HepG2 (cell line): Measurements from ENCODE around the gene SPIN1. TPM values are rescaled to one million over a fixed set of nuclear protein-coding genes. Genes with fewer than 3 reads are reported as not detected.

Experiments used
- AGO2 ChIP-seq: fragments of 200-400 bp; formaldehyde crosslinking; optimal IDR thresholded peaks from 2 replicates; pipeline ENCODE3; 2017; ENCODE audit warnings: mild to moderate bottlenecking, low read depth, low read length, moderate library complexity
- ETV5 ChIP-seq: IDR thresholded peaks from 2 replicates; pipeline ENCODE4 v1.6.1; 2018; ENCODE audit warnings: missing biosample characterization, missing genetic modification reagents, inconsistent platforms, borderline replicate concordance
- FOXP1 ChIP-seq, 2 experiments: fragments of 450-650 bp in 1 of 2; IDR thresholded peaks; 2 replicates each; pipeline ENCODE4 v1.6.1; 2017 to 2018; ENCODE audit warnings: antibody characterized with exemption in 1 of 2
- MXD1 ChIP-seq: sonication (generic); formaldehyde crosslinking; IDR thresholded peaks from 2 replicates; pipeline ENCODE4 v1.4.0; 2020; ENCODE audit warnings: mild to moderate bottlenecking, missing genetic modification reagents
- NFE2 ChIP-seq: sonication (generic); formaldehyde crosslinking; IDR thresholded peaks from 2 replicates; pipeline ENCODE4 v1.4.0; 2020; ENCODE audit warnings: missing genetic modification reagents
- REST ChIP-seq, 2 experiments: IDR thresholded peaks; 2 replicates each; pipeline ENCODE4 v1.6.1; 2011 to 2012; ENCODE audit warnings: low read length in 2 of 2, borderline replicate concordance in 1 of 2, low read depth in 1 of 2, mild to moderate bottlenecking in 1 of 2, moderate library complexity in 1 of 2
- SRY ChIP-seq: sonication (generic); formaldehyde crosslinking; IDR thresholded peaks from 2 replicates; pipeline ENCODE4 v1.8.0; 2022; ENCODE audit warnings: mild to moderate bottlenecking, missing genetic modification reagents
- ZKSCAN5 ChIP-seq: sonication (generic); formaldehyde crosslinking; IDR thresholded peaks from 2 replicates; pipeline ENCODE4 v1.5.1; 2020; ENCODE audit warnings: mild to moderate bottlenecking, missing genetic modification reagents
- ZNF3 ChIP-seq: IDR thresholded peaks from 2 replicates; pipeline ENCODE4 v1.7.0; 2017; ENCODE audit warnings: inconsistent platforms
- ZNF670 ChIP-seq: sonication (generic); formaldehyde crosslinking; IDR thresholded peaks from 2 replicates; pipeline ENCODE4 v1.8.0; 2022; ENCODE audit warnings: mild to moderate bottlenecking, missing genetic modification reagents, borderline replicate concordance
- ZNF879 ChIP-seq: sonication (generic); formaldehyde crosslinking; IDR thresholded peaks from 2 replicates; pipeline ENCODE4 v1.8.1; 2023; ENCODE audit warnings: missing genetic modification reagents
- polyA plus RNA-seq, 8 experiments: library from polyadenylated mRNA; depleted of rRNA in 3 of 8; stranded (reverse) in 7 of 8; unstranded in 1 of 8; fragments of >200 nt; fragmentation: Illumina TruSeq in 4 of 8; extraction: Trizol in 4 of 8; gene quantifications; 2 replicates each; pipeline versions ENCODE4 v1.2.1 to v1.2.3, GENCODE V29; 2011 to 2016; ENCODE audit warnings: low read depth in 4 of 8, missing spikeins in 1 of 8, mixed read lengths in 1 of 8; ENCODE audit not compliant: insufficient read depth in 1 of 8
- total RNA-seq, 5 experiments: library from RNA; depleted of rRNA; stranded (reverse); fragments of >200 nt; fragmentation: Illumina TruSeq; extraction: Trizol; gene quantifications; 2 replicates each; pipeline ENCODE4 v1.2.3, GENCODE V29; 2016; ENCODE audit warnings: low read depth in 1 of 5
- TF ChIP-seq, protein P1 (sequence below): sonication (generic); formaldehyde crosslinking; IDR thresholded peaks from 2 replicates; pipeline ENCODE4 v1.4.0; 2020; ENCODE audit warnings: missing genetic modification reagents, borderline replicate concordance
- TF ChIP-seq, protein P2 (sequence below): sonication (generic); formaldehyde crosslinking; IDR thresholded peaks from 2 replicates; pipeline ENCODE4 v1.5.0; 2020; ENCODE audit warnings: missing genetic modification reagents
- TF ChIP-seq, protein P3 (sequence below): sonication (generic); formaldehyde crosslinking; IDR thresholded peaks from 2 replicates; pipeline ENCODE4 v1.4.0; 2020; ENCODE audit warnings: missing genetic modification reagents, borderline replicate concordance

Gene SPIN1
- total and polyA plus RNA-seq, 2 of the 13 experiments (the other 11 are each of a cell fraction or from before 2014, with no cell fraction given): 20.0 to 24.3 TPM

- TF ChIP-seq, protein P1, sequence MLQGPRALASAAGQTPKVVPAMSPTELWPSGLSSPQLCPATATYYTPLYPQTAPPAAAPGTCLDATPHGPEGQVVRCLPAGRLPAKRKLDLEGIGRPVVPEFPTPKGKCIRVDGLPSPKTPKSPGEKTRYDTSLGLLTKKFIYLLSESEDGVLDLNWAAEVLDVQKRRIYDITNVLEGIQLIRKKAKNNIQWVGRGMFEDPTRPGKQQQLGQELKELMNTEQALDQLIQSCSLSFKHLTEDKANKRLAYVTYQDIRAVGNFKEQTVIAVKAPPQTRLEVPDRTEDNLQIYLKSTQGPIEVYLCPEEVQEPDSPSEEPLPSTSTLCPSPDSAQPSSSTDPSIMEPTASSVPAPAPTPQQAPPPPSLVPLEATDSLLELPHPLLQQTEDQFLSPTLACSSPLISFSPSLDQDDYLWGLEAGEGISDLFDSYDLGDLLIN (CRISPR knock-in tag): no peak
- TF ChIP-seq ETV5 (CRISPR knock-in tag) (no peak), NFE2 (CRISPR knock-in tag) (no peak), MXD1 (CRISPR knock-in tag) (no peak), AGO2 (no peak), ZNF670 (CRISPR knock-in tag) (no peak), ZNF3 (CRISPR knock-in tag) (no peak), REST (IDR thresholded peaks at IDR 0.05; ENCODE audit: borderline replicate concordance in 1 of 2, low read depth in 1 of 2, low read length in 2 of 2) (no peak), SRY (CRISPR knock-in tag) (0 out of 2 replicates have a peak, but pooled peaks have one; percentile 60), FOXP1 (IDR thresholded peaks at IDR 0.05) (no peak), FOXP1 (CRISPR knock-in tag; IDR thresholded peaks at IDR 0.05) (no peak), ZNF879 (CRISPR knock-in tag) (no peak), ZKSCAN5 (CRISPR knock-in tag) (no peak)
- TF ChIP-seq, protein P2, sequence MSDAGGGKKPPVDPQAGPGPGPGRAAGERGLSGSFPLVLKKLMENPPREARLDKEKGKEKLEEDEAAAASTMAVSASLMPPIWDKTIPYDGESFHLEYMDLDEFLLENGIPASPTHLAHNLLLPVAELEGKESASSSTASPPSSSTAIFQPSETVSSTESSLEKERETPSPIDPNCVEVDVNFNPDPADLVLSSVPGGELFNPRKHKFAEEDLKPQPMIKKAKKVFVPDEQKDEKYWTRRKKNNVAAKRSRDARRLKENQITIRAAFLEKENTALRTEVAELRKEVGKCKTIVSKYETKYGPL: no peak
- TF ChIP-seq, protein P3, sequence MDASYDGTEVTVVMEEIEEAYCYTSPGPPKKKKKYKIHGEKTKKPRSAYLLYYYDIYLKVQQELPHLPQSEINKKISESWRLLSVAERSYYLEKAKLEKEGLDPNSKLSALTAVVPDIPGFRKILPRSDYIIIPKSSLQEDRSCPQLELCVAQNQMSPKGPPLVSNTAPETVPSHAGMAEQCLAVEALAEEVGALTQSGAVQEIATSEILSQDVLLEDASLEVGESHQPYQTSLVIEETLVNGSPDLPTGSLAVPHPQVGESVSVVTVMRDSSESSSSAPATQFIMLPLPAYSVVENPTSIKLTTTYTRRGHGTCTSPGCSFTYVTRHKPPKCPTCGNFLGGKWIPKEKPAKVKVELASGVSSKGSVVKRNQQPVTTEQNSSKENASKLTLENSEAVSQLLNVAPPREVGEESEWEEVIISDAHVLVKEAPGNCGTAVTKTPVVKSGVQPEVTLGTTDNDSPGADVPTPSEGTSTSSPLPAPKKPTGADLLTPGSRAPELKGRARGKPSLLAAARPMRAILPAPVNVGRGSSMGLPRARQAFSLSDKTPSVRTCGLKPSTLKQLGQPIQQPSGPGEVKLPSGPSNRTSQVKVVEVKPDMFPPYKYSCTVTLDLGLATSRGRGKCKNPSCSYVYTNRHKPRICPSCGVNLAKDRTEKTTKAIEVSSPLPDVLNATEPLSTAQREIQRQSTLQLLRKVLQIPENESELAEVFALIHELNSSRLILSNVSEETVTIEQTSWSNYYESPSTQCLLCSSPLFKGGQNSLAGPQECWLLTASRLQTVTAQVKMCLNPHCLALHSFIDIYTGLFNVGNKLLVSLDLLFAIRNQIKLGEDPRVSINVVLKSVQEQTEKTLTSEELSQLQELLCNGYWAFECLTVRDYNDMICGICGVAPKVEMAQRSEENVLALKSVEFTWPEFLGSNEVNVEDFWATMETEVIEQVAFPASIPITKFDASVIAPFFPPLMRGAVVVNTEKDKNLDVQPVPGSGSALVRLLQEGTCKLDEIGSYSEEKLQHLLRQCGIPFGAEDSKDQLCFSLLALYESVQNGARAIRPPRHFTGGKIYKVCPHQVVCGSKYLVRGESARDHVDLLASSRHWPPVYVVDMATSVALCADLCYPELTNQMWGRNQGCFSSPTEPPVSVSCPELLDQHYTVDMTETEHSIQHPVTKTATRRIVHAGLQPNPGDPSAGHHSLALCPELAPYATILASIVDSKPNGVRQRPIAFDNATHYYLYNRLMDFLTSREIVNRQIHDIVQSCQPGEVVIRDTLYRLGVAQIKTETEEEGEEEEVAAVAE (CRISPR knock-in tag): no peak
Measured at GRCh38 chr9:88387552-88388202, 567 bp upstream of the SPIN1 start (continued).
